Gastrocnemius medialis (tissue), 4 donors: ENCODE results near the gene RMC1. TPM values are rescaled to one million over a fixed set of nuclear protein-coding genes. Genes with fewer than 3 reads are reported as not detected.

Source experiments
- ATAC-seq, 2 donors: fragments of 150-250 bp; one replicate each; pipeline ENCODE4 v1.9.1; 2016
- DNase-seq, 2 donors: peaks; one replicate each; pipeline ENCODE4 v3.0.0-alpha.2; 2019
- H3K27ac ChIP-seq, 4 donors: fragments of 200-600 bp; sonication (generic); 1 replicate in 1 of 4; 2 replicates in 3 of 4; pipeline ENCODE4 v1.5.1; 2016 to 2018; ENCODE audit warnings: mild to moderate bottlenecking in 2 of 4, moderate library complexity in 1 of 4
- H3K27me3 ChIP-seq, 3 donors: fragments of 200-600 bp; sonication (generic) in 2 of 3; 1 replicate in 1 of 3; 2 replicates in 2 of 3; pipeline versions ENCODE4 v1.5.1 to v1.6.0; 2016 to 2019; ENCODE audit warnings: mild to moderate bottlenecking in 1 of 3, moderate library complexity in 1 of 3
- H3K36me3 ChIP-seq, 2 donors: fragments of 200-600 bp; sonication (generic) in 1 of 2; one replicate each; pipeline ENCODE4 v1.5.1; 2017 to 2018
- H3K4me1 ChIP-seq, 2 donors: fragments of 200-600 bp; sonication (generic) in 1 of 2; one replicate each; pipeline ENCODE4 v1.5.1; 2016 to 2017; ENCODE audit warnings: mild to moderate bottlenecking in 2 of 2
- H3K4me3 ChIP-seq, 4 donors: fragments of 200-600 bp; sonication (generic) in 3 of 4; 1 replicate in 1 of 4; 2 replicates in 3 of 4; pipeline ENCODE4 v1.5.1; 2016 to 2019; ENCODE audit warnings: mild to moderate bottlenecking in 2 of 4
- H3K9me3 ChIP-seq, 3 donors: fragments of 200-600 bp; sonication (generic) in 2 of 3; 1 replicate in 1 of 3; 2 replicates in 2 of 3; pipeline ENCODE4 v1.5.1; 2016 to 2019
- CTCF ChIP-seq, 5 experiments: fragments of 450-650 bp in 3 of 5; fragments of 200-600 bp in 2 of 5; sonication (generic) in 2 of 5; IDR thresholded peaks in 4 of 5; conservative IDR thresholded peaks in 1 of 5; 1 replicate in 4 of 5; 2 replicates in 1 of 5; pipeline ENCODE4 v1.5.1; 2016 to 2019; ENCODE audit warnings: antibody characterized with exemption in 5 of 5, mild to moderate bottlenecking in 3 of 5, moderate library complexity in 3 of 5
- POLR2A ChIP-seq, 2 donors: fragments of 450-650 bp; IDR thresholded peaks; one replicate each; pipeline ENCODE4 v1.6.1; 2017; ENCODE audit warnings: antibody characterized with exemption in 2 of 2, mild to moderate bottlenecking in 2 of 2, moderate library complexity in 2 of 2
- in situ Hi-C, 4 donors: fragments of 200-750 bp; cut with MboI; loops; one replicate each; pipeline versions ENCODE4 v1.15.0 to v1.8.0; 2017; ENCODE audit warnings: low sequenced_read_pairs in 4 of 4
- intact Hi-C: fragments of 100-400 bp; cut with DNase I; formaldehyde crosslinking; loops from one replicate; pipeline ENCODE4 v1.15.1; 2023; ENCODE audit warnings: low total_unique reads
- total RNA-seq, 4 donors: library from RNA; depleted of rRNA; stranded (reverse); fragments of >200 nt; gene quantifications; one replicate each; pipeline versions ENCODE4 v1.1.0 to v1.2.3, GENCODE V29; 2016

Gene RMC1
- total RNA-seq, 4 donors from 2014 or later = 20.1 to 27.3 (median 25.2) TPM

GRCh38 chr18:23563377-23564043 lies 60.2 kb downstream of the RMC1 start:
- in situ Hi-C loops = no loop called here
- Histone ChIP-seq H3K4me3 (no peak overlapping the region), H3K9me3 (no peaks in the 10 kb centered on the region), H3K27ac (no peak overlapping the region), H3K36me3 (peaks cover 2 to 74% of the 10 kb centered on the region in 2 donors), H3K27me3 (no peaks in the 10 kb centered on the region), H3K4me1 (no peaks in the 10 kb centered on the region)
- ATAC-seq (no peak), DNase-seq (no peak)
- TF ChIP-seq POLR2A (IDR thresholded peaks at IDR 0.05) = no peak
- no peak for TF ChIP-seq CTCF (IDR thresholded peaks at IDR 0.05 in 4 of 5, conservative IDR thresholded peaks at IDR 0.05 in 1 of 5)
- intact Hi-C loops = no loop called here

GRCh38 chr18:23565916-23566547 lies 62.7 kb downstream of the RMC1 start:
- peaks cover 0 to 70% of the 10 kb centered on the region in 2 donors for H3K36me3 ChIP-seq
- no peaks in the 10 kb centered on the region for H3K9me3 ChIP-seq
- H3K4me3 ChIP-seq = no peak overlapping the region
- ATAC-seq (no peak), DNase-seq (no peak)
- intact Hi-C loops = no loop called here
- H3K27ac ChIP-seq = no peak overlapping the region
- TF ChIP-seq CTCF (IDR thresholded peaks at IDR 0.05 in 4 of 5, conservative IDR thresholded peaks at IDR 0.05 in 1 of 5) (no peak), POLR2A (IDR thresholded peaks at IDR 0.05) (no peak)
- H3K27me3 ChIP-seq = no peaks in the 10 kb centered on the region
- H3K4me1 ChIP-seq = no peaks in the 10 kb centered on the region
- in situ Hi-C loops = no loop called here

- intact Hi-C loops = no loop called here
- no peak overlapping the region for H3K27ac ChIP-seq
- no peak for DNase-seq
- in situ Hi-C loops = no loop called here
- peaks cover 0 to 63% of the 10 kb centered on the region in 2 donors for H3K36me3 ChIP-seq
- TF ChIP-seq POLR2A (IDR thresholded peaks at IDR 0.05) (no peak), CTCF (IDR thresholded peaks at IDR 0.05 in 4 of 5, conservative IDR thresholded peaks at IDR 0.05 in 1 of 5) (no peak)
- no peak overlapping the region for H3K4me3 ChIP-seq
- ATAC-seq = no peak
- H3K9me3 ChIP-seq = no peaks in the 10 kb centered on the region
- peaks cover under 1 to 8% of the 10 kb centered on the region in 2 donors for H3K4me1 ChIP-seq
- H3K27me3 ChIP-seq = no peaks in the 10 kb centered on the region
Observed at GRCh38 chr18:23567671-23568070, 64.4 kb downstream of the RMC1 start.

- Histone ChIP-seq H3K4me1 (peaks cover 9 to 16% of the 10 kb centered on the region in 2 donors), H3K27me3 (no peaks in the 10 kb centered on the region), H3K27ac (no peak overlapping the region), H3K4me3 (no peak overlapping the region), H3K36me3 (peaks cover 0 to 59% of the 10 kb centered on the region in 2 donors), H3K9me3 (no peaks in the 10 kb centered on the region)
- DNase-seq = no peak
- no peak for ATAC-seq
- intact Hi-C loops (no loop called here), in situ Hi-C loops (no loop called here)
- TF ChIP-seq POLR2A (IDR thresholded peaks at IDR 0.05) = no peak
- no peak for TF ChIP-seq CTCF (IDR thresholded peaks at IDR 0.05 in 4 of 5, conservative IDR thresholded peaks at IDR 0.05 in 1 of 5)
Observed at GRCh38 chr18:23568281-23569138, 65.2 kb downstream of the RMC1 start.
